Panc1 (cell line): Measurements from ENCODE around the gene TIMM23B. TPM values are rescaled to one million over a fixed set of nuclear protein-coding genes. Genes with fewer than 3 reads are reported as not detected.
"Not testable (repeated sequence)": the region's sequence is repeated elsewhere in the genome, so short reads cannot be mapped to it uniquely, and the experiment has no call there.

Experiments
- ATAC-seq: fragments of 200-7000 bp; cut with Tn5 transposase; 2 replicates; pipeline ENCODE4 v1.9.1; 2020; ENCODE audit warnings: mild to moderate bottlenecking, moderate library complexity
- BruUV-seq: library from RNA; stranded (reverse); fragments of 400-500 nt; replicated peaks from 2 replicates; lab custom pipeline; 2021; lab: Mats Ljungman, UMichigan
- CTCF ChIA-PET: fragments of 300-600 bp; sonication (Branson Sonifier 250); formaldehyde crosslinking; loops from one replicate; lab custom pipeline; 2022; ENCODE audit warnings: antibody characterized with exemption; lab: Charles Lee
- POLR2A ChIA-PET: fragments of 300-600 bp; sonication (Branson Sonifier 250); formaldehyde crosslinking; loops from one replicate; lab custom pipeline; 2022; ENCODE audit warnings: antibody characterized with exemption; lab: Charles Lee
- DNase-seq: peaks from one replicate; pipeline ENCODE4 v3.0.0-alpha.2; 2010; ENCODE audit warnings: low read depth, low spot score
- H3K27ac ChIP-seq: 2 replicates; pipeline ENCODE4 v1.5.1; 2011; ENCODE audit warnings: mild to moderate bottlenecking, low read length, inconsistent platforms
- H3K27me3 ChIP-seq: fragments of 200-500 bp; sonication (Bioruptor generic); 2 replicates; pipeline ENCODE4 v1.6.0; 2014; ENCODE audit warnings: low read length, inconsistent platforms; ENCODE audit not compliant: control insufficient read depth, insufficient read depth
- H3K36me3 ChIP-seq: fragments of 200-500 bp; sonication (Bioruptor generic); 2 replicates; pipeline ENCODE4 v1.5.1; 2014; ENCODE audit warnings: inconsistent platforms, mild to moderate bottlenecking, low read length, moderate library complexity; ENCODE audit not compliant: control insufficient read depth, insufficient read depth
- H3K4me1 ChIP-seq: 2 replicates; pipeline ENCODE4 v1.5.1; 2011; ENCODE audit warnings: inconsistent platforms, mild to moderate bottlenecking, low read length, moderate library complexity; ENCODE audit not compliant: control insufficient read depth, insufficient read depth
- H3K4me3 ChIP-seq, 2 experiments: 2 replicates each; pipeline ENCODE4 v1.5.1; 2011 to 2012; ENCODE audit warnings: low read depth in 2 of 2, low read length in 2 of 2, mild to moderate bottlenecking in 2 of 2, inconsistent platforms in 1 of 2, moderate library complexity in 1 of 2
- H3K9me3 ChIP-seq: fragments of 200-500 bp; sonication (Bioruptor generic); 2 replicates; pipeline ENCODE4 v1.5.1; 2014; ENCODE audit warnings: low read depth, mild to moderate bottlenecking, inconsistent platforms, low read length, moderate library complexity; ENCODE audit not compliant: control insufficient read depth, insufficient read depth
- in situ Hi-C: cut with HindIII; loops from 2 replicates; pipeline ENCODE4 v1.10.0; 2016; ENCODE audit warnings: low sequenced_read_pairs, low pct_unique_long_range_greater_than_20kb
- intact Hi-C: fragments of 100-400 bp; cut with micrococcal nuclease; formaldehyde crosslinking; loops from one replicate; pipeline ENCODE4 v1.10.0; 2022; ENCODE audit not compliant: unreplicated experiment
- total RNA-seq: library from RNA; stranded (reverse); gene quantifications from one replicate; pipeline ENCODE4 v1.2.1, GENCODE V29; 2021; ENCODE audit not compliant: unreplicated experiment

TIMM23B gene
- total RNA-seq, 1 experiment from 2014 or later, result 18.8 TPM

GRCh38 chr10:49972094-49972493 is 30.2 kb downstream of the TIMM23B start:
- H3K9me3 ChIP-seq, CTCF ChIA-PET, H3K4me3 ChIP-seq, DNase-seq, H3K27me3 ChIP-seq, ATAC-seq, in situ Hi-C loops, H3K27ac ChIP-seq, POLR2A ChIA-PET, BruUV-seq, H3K4me1 ChIP-seq, intact Hi-C loops, H3K36me3 ChIP-seq: not testable (repeated sequence)

GRCh38 chr10:49977756-49978155 is 35.9 kb downstream of the TIMM23B start:
- H3K4me1 ChIP-seq, in situ Hi-C loops, CTCF ChIA-PET, intact Hi-C loops, DNase-seq, H3K27me3 ChIP-seq, ATAC-seq, H3K4me3 ChIP-seq, H3K9me3 ChIP-seq, H3K36me3 ChIP-seq, BruUV-seq, H3K27ac ChIP-seq, POLR2A ChIA-PET: not testable (repeated sequence)

GRCh38 chr10:49987207-49987606 is 45.4 kb downstream of the TIMM23B start:
- H3K4me3 ChIP-seq, H3K27ac ChIP-seq, H3K4me1 ChIP-seq, CTCF ChIA-PET, H3K27me3 ChIP-seq, intact Hi-C loops, H3K9me3 ChIP-seq, in situ Hi-C loops, DNase-seq, BruUV-seq, H3K36me3 ChIP-seq, POLR2A ChIA-PET, ATAC-seq: not testable (repeated sequence)

GRCh38 chr10:49988376-49988775 is 46.5 kb downstream of the TIMM23B start, which contains the start of gene AGAP6:
TSS of gene AGAP6 (plus strand) at chr10:49988406. CDS start at chr10:49988716, 310 bp downstream.
- ATAC-seq, intact Hi-C loops, H3K4me1 ChIP-seq, H3K27me3 ChIP-seq, BruUV-seq, H3K36me3 ChIP-seq, CTCF ChIA-PET, H3K4me3 ChIP-seq, H3K9me3 ChIP-seq, in situ Hi-C loops, POLR2A ChIA-PET, DNase-seq, H3K27ac ChIP-seq: not testable (repeated sequence)

- H3K27me3 ChIP-seq, BruUV-seq, POLR2A ChIA-PET, DNase-seq, H3K9me3 ChIP-seq, intact Hi-C loops, H3K27ac ChIP-seq, ATAC-seq, CTCF ChIA-PET, H3K36me3 ChIP-seq, H3K4me1 ChIP-seq, H3K4me3 ChIP-seq, in situ Hi-C loops: not testable (repeated sequence)
Measured at GRCh38 chr10:49995321-49995720, 53.5 kb downstream of the TIMM23B start.

- DNase-seq, ATAC-seq, H3K9me3 ChIP-seq, in situ Hi-C loops, H3K36me3 ChIP-seq, POLR2A ChIA-PET, BruUV-seq, CTCF ChIA-PET, H3K27me3 ChIP-seq, H3K4me1 ChIP-seq, H3K27ac ChIP-seq, H3K4me3 ChIP-seq, intact Hi-C loops: not testable (repeated sequence)
Measured at GRCh38 chr10:50014024-50014423, 72.2 kb downstream of the TIMM23B start.

- BruUV-seq, in situ Hi-C loops, CTCF ChIA-PET: not testable (repeated sequence)
Measured at GRCh38 chr10:50015596-50016220, 73.9 kb downstream of the TIMM23B start.

More at GRCh38 chr10:50015596-50016220, 73.9 kb downstream of the TIMM23B start:
- H3K36me3 ChIP-seq, H3K9me3 ChIP-seq, H3K4me1 ChIP-seq, ATAC-seq, H3K27ac ChIP-seq, H3K27me3 ChIP-seq, DNase-seq, intact Hi-C loops, H3K4me3 ChIP-seq, POLR2A ChIA-PET: not testable (repeated sequence)
